Eye (tissue), 1 donor: ENCODE data around the gene AGXT.

ENCODE experiments used
- DNase-seq: peaks from one replicate; pipeline ENCODE4 v3.0.0-alpha.2; 2015

Gene AGXT

GRCh38 chr2:240869956-240870875 is 1.6 kb downstream of the AGXT start:
- no peak for DNase-seq

GRCh38 chr2:240871071-240871958 is 2.7 kb downstream of the AGXT start:
- DNase-seq: no peak

GRCh38 chr2:240872317-240873097 is 3.9 kb downstream of the AGXT start:
- DNase-seq: no peak

- DNase-seq: no peak
Measured at GRCh38 chr2:240873098-240873788, 4.6 kb downstream of the AGXT start.

GRCh38 chr2:240873805-240874714 is 5.4 kb downstream of the AGXT start:
- no peak for DNase-seq

- DNase-seq: no peak
Measured at GRCh38 chr2:240874715-240875227, 6.1 kb downstream of the AGXT start.

- DNase-seq: no peak
Measured at GRCh38 chr2:240875228-240876034, 6.8 kb downstream of the AGXT start.

GRCh38 chr2:240876035-240876474 is 7.4 kb downstream of the AGXT start:
- DNase-seq: no peak

- DNase-seq: no peak
Measured at GRCh38 chr2:240876475-240877251, 8.0 kb downstream of the AGXT start.

- DNase-seq: no peak
Measured at GRCh38 chr2:240877460-240878340, 9.1 kb downstream of the AGXT start.

- no peak for DNase-seq
Measured at GRCh38 chr2:240878341-240878936, 9.8 kb downstream of the AGXT start.

- no peak for DNase-seq
Measured at GRCh38 chr2:240879105-240879504, 10.5 kb downstream of the AGXT start.

- DNase-seq: no peak
Measured at GRCh38 chr2:240881913-240882312, 13.3 kb downstream of the AGXT start.

GRCh38 chr2:240884221-240884620 is 15.6 kb downstream of the AGXT start:
- no peak for DNase-seq

- no peak for DNase-seq
Measured at GRCh38 chr2:240884745-240885144, 16.1 kb downstream of the AGXT start.

GRCh38 chr2:240885566-240885965 is 16.9 kb downstream of the AGXT start:
- no peak for DNase-seq

- DNase-seq: no peak
Measured at GRCh38 chr2:240886023-240886565, 17.5 kb downstream of the AGXT start.
